GM12865 (cell line): Measurements from ENCODE around the gene SLC16A2.

Experiments used
- DNase-seq: peaks from one replicate; pipeline ENCODE4 v3.0.0; 2010; ENCODE audit warnings: low read depth
- H3K4me3 ChIP-seq: 2 replicates; pipeline ENCODE4 v1.5.1; 2011; ENCODE audit warnings: mild to moderate bottlenecking, low read depth, low read length, control low read depth
- TF ChIP-seq, protein P1 (sequence below): IDR thresholded peaks from 2 replicates; pipeline ENCODE4 v1.5.1; 2011; ENCODE audit warnings: low read length, control low read depth, low read depth, inconsistent platforms; ENCODE audit not compliant: insufficient read depth; ENCODE audit errors: missing control alignments

Gene SLC16A2

GRCh38 chrX:74521961-74522751 is 100.9 kb downstream of the SLC16A2 start:
- TF ChIP-seq, protein P1, sequence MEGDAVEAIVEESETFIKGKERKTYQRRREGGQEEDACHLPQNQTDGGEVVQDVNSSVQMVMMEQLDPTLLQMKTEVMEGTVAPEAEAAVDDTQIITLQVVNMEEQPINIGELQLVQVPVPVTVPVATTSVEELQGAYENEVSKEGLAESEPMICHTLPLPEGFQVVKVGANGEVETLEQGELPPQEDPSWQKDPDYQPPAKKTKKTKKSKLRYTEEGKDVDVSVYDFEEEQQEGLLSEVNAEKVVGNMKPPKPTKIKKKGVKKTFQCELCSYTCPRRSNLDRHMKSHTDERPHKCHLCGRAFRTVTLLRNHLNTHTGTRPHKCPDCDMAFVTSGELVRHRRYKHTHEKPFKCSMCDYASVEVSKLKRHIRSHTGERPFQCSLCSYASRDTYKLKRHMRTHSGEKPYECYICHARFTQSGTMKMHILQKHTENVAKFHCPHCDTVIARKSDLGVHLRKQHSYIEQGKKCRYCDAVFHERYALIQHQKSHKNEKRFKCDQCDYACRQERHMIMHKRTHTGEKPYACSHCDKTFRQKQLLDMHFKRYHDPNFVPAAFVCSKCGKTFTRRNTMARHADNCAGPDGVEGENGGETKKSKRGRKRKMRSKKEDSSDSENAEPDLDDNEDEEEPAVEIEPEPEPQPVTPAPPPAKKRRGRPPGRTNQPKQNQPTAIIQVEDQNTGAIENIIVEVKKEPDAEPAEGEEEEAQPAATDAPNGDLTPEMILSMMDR: no peak
- DNase-seq: no peak

GRCh38 chrX:74523224-74523623 is 101.9 kb downstream of the SLC16A2 start:
- TF ChIP-seq, protein P1: no peak
- no peak for DNase-seq
- H3K4me3 ChIP-seq: no peak overlapping the region

More at GRCh38 chrX:74521961-74522751, 100.9 kb downstream of the SLC16A2 start:
- H3K4me3 ChIP-seq: no peak overlapping the region

GRCh38 chrX:74523870-74524735 is 102.8 kb downstream of the SLC16A2 start:
- no peak overlapping the region for H3K4me3 ChIP-seq
- TF ChIP-seq, protein P1: no peak
- no peak for DNase-seq

- H3K4me3 ChIP-seq: no peak overlapping the region
- DNase-seq: no peak
- TF ChIP-seq, protein P1: no peak
Observed at GRCh38 chrX:74525116-74525515, 103.8 kb downstream of the SLC16A2 start.

- TF ChIP-seq, protein P1: no peak
- no peak overlapping the region for H3K4me3 ChIP-seq
- no peak for DNase-seq
Observed at GRCh38 chrX:74526764-74527163, 105.5 kb downstream of the SLC16A2 start.

DNA sequence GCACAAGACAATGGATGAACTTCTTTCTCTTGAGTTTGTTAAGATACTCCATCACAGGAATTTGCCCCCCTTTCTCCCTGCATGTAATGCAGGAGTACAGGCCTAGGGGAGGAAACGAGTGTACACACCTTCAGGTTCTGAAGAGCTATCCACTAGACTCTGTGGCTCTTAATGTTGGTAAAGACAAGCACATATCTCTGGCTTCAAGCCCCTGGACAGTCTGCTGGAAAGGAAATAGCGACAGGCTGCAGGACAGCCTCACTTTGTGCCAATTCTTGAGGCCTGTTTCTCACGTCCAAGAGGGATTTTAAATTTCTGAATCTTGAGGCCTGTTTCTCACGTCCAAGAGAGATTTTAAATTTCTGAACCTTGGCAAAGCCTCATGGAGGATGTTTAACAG is 106.1 kb downstream of the SLC16A2 start:
- DNase-seq: no peak
- TF ChIP-seq, protein P1: no peak
- H3K4me3 ChIP-seq: no peak overlapping the region
